ENCODE measurements around the gene CCT6B. TPM values are rescaled to one million over a fixed set of nuclear protein-coding genes. Genes with fewer than 3 reads are reported as not detected.

The CCT6B gene
- total and polyA plus RNA-seq, 9 of the 15 experiments (the other 6 are each of a cell fraction or from before 2014, with no cell fraction given), result 0.25 to 0.91 (median 0.58) TPM

DNA sequence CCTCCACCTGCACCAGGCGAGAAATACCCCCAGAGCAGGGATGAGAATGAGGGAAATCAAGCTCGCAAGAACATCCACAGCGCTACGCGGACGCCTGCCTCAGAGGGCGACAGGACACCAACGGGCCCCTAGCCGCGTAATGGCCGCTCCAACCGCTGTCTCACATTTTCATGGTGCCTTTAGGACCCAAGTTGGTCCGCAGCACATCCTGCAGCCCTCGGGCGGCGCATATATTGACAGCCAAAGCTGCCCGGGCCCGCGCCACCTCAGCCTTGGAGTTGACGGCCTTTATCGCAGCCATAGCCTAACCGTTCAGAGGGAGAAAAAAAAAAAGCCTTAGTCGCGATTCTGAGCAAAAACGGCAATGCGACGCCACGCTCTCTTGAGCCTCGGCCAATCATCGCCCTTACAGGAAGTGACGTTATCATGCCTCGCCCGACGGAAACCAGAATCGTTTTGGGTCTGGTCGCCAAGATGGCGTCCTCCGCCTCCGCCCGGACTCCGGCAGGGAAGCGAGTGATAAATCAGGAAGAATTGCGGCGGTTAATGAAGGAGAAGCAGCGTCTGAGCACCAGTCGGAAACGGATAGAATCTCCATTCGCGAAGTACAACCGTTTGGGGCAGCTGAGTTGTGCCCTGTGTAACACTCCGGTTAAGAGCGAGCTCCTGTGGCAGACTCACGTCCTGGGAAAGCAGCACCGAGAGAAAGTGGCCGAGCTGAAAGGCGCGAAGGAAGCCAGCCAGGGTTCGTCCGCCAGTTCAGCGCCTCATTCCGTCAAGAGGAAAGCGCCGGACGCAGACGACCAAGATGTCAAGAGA is at the start of gene CCT6B, which contains the start of gene ZNF830 (continued):
- TF ChIP-seq ZNF384 (IDR thresholded peaks at IDR 0.05; ENCODE audit: low read depth, low read length), result peak; percentile 98
- TF ChIP-seq GATAD2B (IDR thresholded peaks at IDR 0.05; ENCODE audit: borderline replicate concordance), result no peak
- peak; percentile 65 for TF ChIP-seq JUND (IDR thresholded peaks at IDR 0.05; ENCODE audit: borderline replicate concordance, low read depth, low read length)
- peak; percentile 32; the same call in 2 of the 3 replicates for TF ChIP-seq JUND (tag; IDR thresholded peaks at IDR 0.05; ENCODE audit: borderline replicate concordance, low read depth, low read length)
- 0 out of 2 replicates have a peak, but pooled peaks have one; percentile 18 for TF ChIP-seq SMARCA4 (IDR thresholded peaks at IDR 0.05)
- peak; percentile 98 for TF ChIP-seq GABPA (tag; conservative IDR thresholded peaks at IDR 0.05; ENCODE audit: low read depth)
- no peak for TF ChIP-seq TARDBP (IDR thresholded peaks at IDR 0.05)
- TF ChIP-seq, protein P1, sequence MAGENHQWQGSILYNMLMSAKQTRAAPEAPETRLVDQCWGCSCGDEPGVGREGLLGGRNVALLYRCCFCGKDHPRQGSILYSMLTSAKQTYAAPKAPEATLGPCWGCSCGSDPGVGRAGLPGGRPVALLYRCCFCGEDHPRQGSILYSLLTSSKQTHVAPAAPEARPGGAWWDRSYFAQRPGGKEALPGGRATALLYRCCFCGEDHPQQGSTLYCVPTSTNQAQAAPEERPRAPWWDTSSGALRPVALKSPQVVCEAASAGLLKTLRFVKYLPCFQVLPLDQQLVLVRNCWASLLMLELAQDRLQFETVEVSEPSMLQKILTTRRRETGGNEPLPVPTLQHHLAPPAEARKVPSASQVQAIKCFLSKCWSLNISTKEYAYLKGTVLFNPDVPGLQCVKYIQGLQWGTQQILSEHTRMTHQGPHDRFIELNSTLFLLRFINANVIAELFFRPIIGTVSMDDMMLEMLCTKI (IDR thresholded peaks at IDR 0.05; ENCODE audit: partially characterized antibody), result no peak
- TF ChIP-seq, protein P2, sequence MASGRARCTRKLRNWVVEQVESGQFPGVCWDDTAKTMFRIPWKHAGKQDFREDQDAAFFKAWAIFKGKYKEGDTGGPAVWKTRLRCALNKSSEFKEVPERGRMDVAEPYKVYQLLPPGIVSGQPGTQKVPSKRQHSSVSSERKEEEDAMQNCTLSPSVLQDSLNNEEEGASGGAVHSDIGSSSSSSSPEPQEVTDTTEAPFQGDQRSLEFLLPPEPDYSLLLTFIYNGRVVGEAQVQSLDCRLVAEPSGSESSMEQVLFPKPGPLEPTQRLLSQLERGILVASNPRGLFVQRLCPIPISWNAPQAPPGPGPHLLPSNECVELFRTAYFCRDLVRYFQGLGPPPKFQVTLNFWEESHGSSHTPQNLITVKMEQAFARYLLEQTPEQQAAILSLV (tag; IDR thresholded peaks at IDR 0.05), result no peak
- peak; percentile 47; the same call in 1 of the 2 replicates for TF ChIP-seq SMAD4 (CRISPR knock-in tag; conservative IDR thresholded peaks at IDR 0.05)
- no peak for TF ChIP-seq SRSF1 (IDR thresholded peaks at IDR 0.05; ENCODE audit: low read depth, low read length)
- TF ChIP-seq, protein P3, sequence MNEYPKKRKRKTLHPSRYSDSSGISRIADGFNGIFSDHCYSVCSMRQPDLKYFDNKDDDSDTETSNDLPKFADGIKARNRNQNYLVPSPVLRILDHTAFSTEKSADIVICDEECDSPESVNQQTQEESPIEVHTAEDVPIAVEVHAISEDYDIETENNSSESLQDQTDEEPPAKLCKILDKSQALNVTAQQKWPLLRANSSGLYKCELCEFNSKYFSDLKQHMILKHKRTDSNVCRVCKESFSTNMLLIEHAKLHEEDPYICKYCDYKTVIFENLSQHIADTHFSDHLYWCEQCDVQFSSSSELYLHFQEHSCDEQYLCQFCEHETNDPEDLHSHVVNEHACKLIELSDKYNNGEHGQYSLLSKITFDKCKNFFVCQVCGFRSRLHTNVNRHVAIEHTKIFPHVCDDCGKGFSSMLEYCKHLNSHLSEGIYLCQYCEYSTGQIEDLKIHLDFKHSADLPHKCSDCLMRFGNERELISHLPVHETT (CRISPR knock-in tag; conservative IDR thresholded peaks at IDR 0.05 in 1 of 2, IDR thresholded peaks at IDR 0.05 in 1 of 2), result peak in 1 of 2 experiments; percentile 59; a peak in 2 of 4 replicates
- peak; percentile 62; the same call in 1 of the 2 replicates for TF ChIP-seq SP1 (CRISPR knock-in tag; IDR thresholded peaks at IDR 0.05)
- 0 out of 2 replicates have a peak, but pooled peaks have one; percentile 51 for TF ChIP-seq ZBTB17 (CRISPR knock-in tag; IDR thresholded peaks at IDR 0.05)
- TF ChIP-seq ZNF140 (CRISPR knock-in tag; IDR thresholded peaks at IDR 0.05), result no peak
- peak; percentile 92; the same call in 1 of the 2 replicates for TF ChIP-seq NBN (IDR thresholded peaks at IDR 0.05; ENCODE audit: low read depth)
- peak; percentile 94 for TF ChIP-seq KDM5B (IDR thresholded peaks at IDR 0.05; ENCODE audit: insufficient replicate concordance, low read depth, low read length)
- TF ChIP-seq, protein P4, sequence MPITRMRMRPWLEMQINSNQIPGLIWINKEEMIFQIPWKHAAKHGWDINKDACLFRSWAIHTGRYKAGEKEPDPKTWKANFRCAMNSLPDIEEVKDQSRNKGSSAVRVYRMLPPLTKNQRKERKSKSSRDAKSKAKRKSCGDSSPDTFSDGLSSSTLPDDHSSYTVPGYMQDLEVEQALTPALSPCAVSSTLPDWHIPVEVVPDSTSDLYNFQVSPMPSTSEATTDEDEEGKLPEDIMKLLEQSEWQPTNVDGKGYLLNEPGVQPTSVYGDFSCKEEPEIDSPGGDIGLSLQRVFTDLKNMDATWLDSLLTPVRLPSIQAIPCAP (CRISPR knock-in tag; IDR thresholded peaks at IDR 0.05; ENCODE audit: borderline replicate concordance), result no peak
